ENCODE measurements around the gene UTS2.

- TF ChIP-seq CTCF (IDR thresholded peaks at IDR 0.05), result no peak
- no peak for TF ChIP-seq POLR2A (IDR thresholded peaks at IDR 0.05)
Measured at GRCh38 chr1:7850786-7851185, 2.1 kb downstream of the UTS2 start.
